K562 (cell line): Measurements from ENCODE around the gene DDX18. TPM values are rescaled to one million over a fixed set of nuclear protein-coding genes. Genes with fewer than 3 reads are reported as not detected.
A peak's percentile ranks its signal among the peaks of the same experiment; 100 is the strongest.

Experiments used
- ARHGAP35 ChIP-seq: fragments of 450-650 bp; IDR thresholded peaks from 2 replicates; pipeline ENCODE4 v1.6.1; 2018; ENCODE audit not compliant: partially characterized antibody
- CBFA2T3 ChIP-seq: fragments of 450-650 bp; IDR thresholded peaks from 2 replicates; pipeline ENCODE4 v1.6.1; 2017
- DMBX1 ChIP-seq: fragments of 250-450 bp; sonication (Bioruptor Pico); IDR thresholded peaks from 2 replicates; pipeline ENCODE4 v1.8.0; 2022; ENCODE audit warnings: inconsistent platforms, mild to moderate bottlenecking, moderate library complexity, borderline replicate concordance
- GATA2 ChIP-seq: sonication (generic); formaldehyde crosslinking; IDR thresholded peaks from 2 replicates; pipeline ENCODE4 v1.4.0; 2020; ENCODE audit warnings: mild to moderate bottlenecking, missing genetic modification reagents
- HNRNPK ChIP-seq: fragments of 200-400 bp; formaldehyde crosslinking; IDR thresholded peaks from one replicate; pipeline ENCODE4 v1.6.1; 2018; ENCODE audit warnings: mild to moderate bottlenecking, low read depth, low read length; ENCODE audit not compliant: poor library complexity, severe bottlenecking
- MAFG ChIP-seq: fragments of 450-650 bp; conservative IDR thresholded peaks from 2 replicates; pipeline ENCODE4 v1.6.1; 2016; ENCODE audit warnings: missing genetic modification characterization, missing compliant biosample characterization
- MCM2 ChIP-seq: fragments of 450-650 bp; IDR thresholded peaks from 2 replicates; pipeline ENCODE4 v1.6.1; 2017; ENCODE audit warnings: low read depth, mild to moderate bottlenecking
- PHF20 ChIP-seq: fragments of 450-650 bp; IDR thresholded peaks from 2 replicates; pipeline ENCODE4 v1.6.1; 2018; ENCODE audit not compliant: partially characterized antibody
- PRPF4 ChIP-seq: fragments of 200-400 bp; formaldehyde crosslinking; IDR thresholded peaks from one replicate; pipeline ENCODE4 v1.6.1; 2017; ENCODE audit warnings: low read length, low read depth, mild to moderate bottlenecking; ENCODE audit not compliant: insufficient read depth, poor library complexity, severe bottlenecking
- RBM25 ChIP-seq: fragments of 200-400 bp; formaldehyde crosslinking; IDR thresholded peaks from 2 replicates; pipeline ENCODE4 v1.6.1; 2018; ENCODE audit warnings: low read length, low read depth, moderate library complexity; ENCODE audit not compliant: severe bottlenecking
- SRSF9 ChIP-seq: fragments of 200-400 bp; formaldehyde crosslinking; IDR thresholded peaks from 2 replicates; pipeline ENCODE4 v1.6.1; 2017; ENCODE audit warnings: low read depth, low read length, borderline replicate concordance
- ZBTB17 ChIP-seq: fragments of 450-650 bp; formaldehyde crosslinking; IDR thresholded peaks from 2 replicates; pipeline ENCODE4 v1.4.0; 2020; ENCODE audit warnings: mild to moderate bottlenecking
- ZFP30 ChIP-seq: fragments of 250-450 bp; sonication (Bioruptor Pico); IDR thresholded peaks from 2 replicates; pipeline ENCODE4 v1.8.0; 2022; ENCODE audit warnings: moderate library complexity, mild to moderate bottlenecking, inconsistent platforms, borderline replicate concordance
- ZNF280B ChIP-seq: fragments of 250-450 bp; sonication (Bioruptor Pico); IDR thresholded peaks from 2 replicates; pipeline ENCODE4 v1.5.1; 2021; ENCODE audit warnings: mild to moderate bottlenecking
- ZNF445 ChIP-seq: fragments of 250-450 bp; sonication (Bioruptor Pico); IDR thresholded peaks from 2 replicates; pipeline ENCODE4 v1.4.0; 2020; ENCODE audit warnings: low read depth, mild to moderate bottlenecking, moderate library complexity
- ZNF449 ChIP-seq: fragments of 250-450 bp; sonication (Bioruptor Pico); IDR thresholded peaks from 2 replicates; pipeline ENCODE4 v1.8.0; 2022; ENCODE audit warnings: moderate library complexity, mild to moderate bottlenecking, inconsistent platforms
- ZNF586 ChIP-seq: fragments of 450-650 bp; formaldehyde crosslinking; conservative IDR thresholded peaks from 2 replicates; pipeline ENCODE4 v1.4.0; 2020; ENCODE audit warnings: mild to moderate bottlenecking, moderate library complexity
- ZNF785 ChIP-seq: fragments of 250-450 bp; sonication (Bioruptor Pico); IDR thresholded peaks from 2 replicates; pipeline ENCODE4 v1.4.0; 2020; ENCODE audit warnings: mild to moderate bottlenecking
- ZZZ3 ChIP-seq: fragments of 450-650 bp; IDR thresholded peaks from 2 replicates; pipeline ENCODE4 v1.6.1; 2016; ENCODE audit warnings: antibody characterized with exemption, mild to moderate bottlenecking, moderate library complexity
- polyA plus RNA-seq, 8 experiments: library from polyadenylated mRNA; depleted of rRNA in 4 of 8; stranded (reverse) in 5 of 8; unstranded in 3 of 8; fragments of >200 nt; fragmentation: Nextera tagmentation in 2 of 8; fragmentation: Illumina TruSeq in 1 of 8; extraction: Ambion mirVana in 2 of 8; extraction: Trizol in 1 of 8; gene quantifications; 2 replicates each; pipeline versions ENCODE4 v1.2.1 to v1.2.3, GENCODE V29; 2011 to 2014; ENCODE audit warnings: inconsistent platforms in 1 of 8, missing spikeins in 1 of 8
- total RNA-seq, 7 experiments: library from RNA; depleted of rRNA in 6 of 7; stranded (reverse); fragments of >200 nt in 6 of 7; fragmentation: Illumina TruSeq in 2 of 7; extraction: Trizol in 2 of 7; gene quantifications; 2 replicates each; pipeline versions ENCODE4 v1.2.1 to v1.2.3, GENCODE V29; 2011 to 2021; ENCODE audit warnings: low replicate concordance in 1 of 7
- TF ChIP-seq, protein P1 (sequence below): fragments of 250-450 bp; sonication (Bioruptor Pico); IDR thresholded peaks from 2 replicates; pipeline ENCODE4 v1.8.0; 2021; ENCODE audit warnings: moderate library complexity, mild to moderate bottlenecking, inconsistent platforms
- TF ChIP-seq, protein P2 (sequence below): IDR thresholded peaks from 2 replicates; pipeline ENCODE4 v1.6.1; 2012; ENCODE audit warnings: low read depth, low read length, improper control_type of control experiment, borderline replicate concordance

The DDX18 gene
- total and polyA plus RNA-seq, 9 of the 15 experiments (the other 6 are each of a cell fraction or from before 2014, with no cell fraction given), result 67.9 to 156 (median 116) TPM

- peak; percentile 74 for TF ChIP-seq DMBX1 (CRISPR knock-in tag)
- no peak for TF ChIP-seq CBFA2T3
- TF ChIP-seq, protein P1, sequence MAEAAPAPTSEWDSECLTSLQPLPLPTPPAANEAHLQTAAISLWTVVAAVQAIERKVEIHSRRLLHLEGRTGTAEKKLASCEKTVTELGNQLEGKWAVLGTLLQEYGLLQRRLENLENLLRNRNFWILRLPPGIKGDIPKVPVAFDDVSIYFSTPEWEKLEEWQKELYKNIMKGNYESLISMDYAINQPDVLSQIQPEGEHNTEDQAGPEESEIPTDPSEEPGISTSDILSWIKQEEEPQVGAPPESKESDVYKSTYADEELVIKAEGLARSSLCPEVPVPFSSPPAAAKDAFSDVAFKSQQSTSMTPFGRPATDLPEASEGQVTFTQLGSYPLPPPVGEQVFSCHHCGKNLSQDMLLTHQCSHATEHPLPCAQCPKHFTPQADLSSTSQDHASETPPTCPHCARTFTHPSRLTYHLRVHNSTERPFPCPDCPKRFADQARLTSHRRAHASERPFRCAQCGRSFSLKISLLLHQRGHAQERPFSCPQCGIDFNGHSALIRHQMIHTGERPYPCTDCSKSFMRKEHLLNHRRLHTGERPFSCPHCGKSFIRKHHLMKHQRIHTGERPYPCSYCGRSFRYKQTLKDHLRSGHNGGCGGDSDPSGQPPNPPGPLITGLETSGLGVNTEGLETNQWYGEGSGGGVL (CRISPR knock-in tag), result no peak
- TF ChIP-seq ZNF785, result no peak
- TF ChIP-seq, protein P2, sequence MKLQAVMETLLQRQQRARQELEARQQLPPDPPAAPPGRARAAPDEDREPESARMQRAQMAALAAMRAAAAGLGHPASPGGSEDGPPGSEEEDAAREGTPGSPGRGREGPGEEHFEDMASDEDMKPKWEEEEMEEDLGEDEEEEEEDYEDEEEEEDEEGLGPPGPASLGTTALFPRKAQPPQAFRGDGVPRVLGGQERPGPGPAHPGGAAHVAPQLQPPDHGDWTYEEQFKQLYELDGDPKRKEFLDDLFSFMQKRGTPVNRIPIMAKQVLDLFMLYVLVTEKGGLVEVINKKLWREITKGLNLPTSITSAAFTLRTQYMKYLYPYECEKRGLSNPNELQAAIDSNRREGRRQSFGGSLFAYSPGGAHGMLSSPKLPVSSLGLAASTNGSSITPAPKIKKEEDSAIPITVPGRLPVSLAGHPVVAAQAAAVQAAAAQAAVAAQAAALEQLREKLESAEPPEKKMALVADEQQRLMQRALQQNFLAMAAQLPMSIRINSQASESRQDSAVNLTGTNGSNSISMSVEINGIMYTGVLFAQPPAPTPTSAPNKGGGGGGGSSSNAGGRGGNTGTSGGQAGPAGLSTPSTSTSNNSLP, result peak; percentile 92; the same call in 1 of the 2 replicates
- TF ChIP-seq MCM2, result no peak
- no peak for TF ChIP-seq ARHGAP35
- no peak for TF ChIP-seq ZBTB17 (CRISPR knock-in tag)
- no peak for TF ChIP-seq ZNF445 (CRISPR knock-in tag)
- peak; percentile 84; the same call in 1 of the 2 replicates for TF ChIP-seq ZZZ3
- TF ChIP-seq PRPF4, result no peak
- no peak for TF ChIP-seq ZNF280B (CRISPR knock-in tag)
- no peak for TF ChIP-seq HNRNPK
- TF ChIP-seq MAFG (tag), result no peak
- TF ChIP-seq PHF20, result peak; percentile 89
- TF ChIP-seq SRSF9, result no peak
- TF ChIP-seq ZNF586 (CRISPR knock-in tag), result no peak
- TF ChIP-seq GATA2 (CRISPR knock-in tag), result no peak
- TF ChIP-seq ZNF449 (CRISPR knock-in tag), result no peak
- no peak for TF ChIP-seq RBM25
- no peak for TF ChIP-seq ZFP30 (CRISPR knock-in tag)
Measured at GRCh38 chr2:117814417-117815264, at the start of gene DDX18 (continued).
